KG1 (cell line): ENCODE measurements around the gene NENF.
"Not testable (repeated sequence)": the region's sequence is repeated elsewhere in the genome, so short reads cannot be mapped to it uniquely, and the experiment has no call there.

Experiments used
- DNase-seq: peaks from one replicate; lab custom pipeline; 2025; lab: John Stamatoyannopoulos, UW

The NENF gene

DNA sequence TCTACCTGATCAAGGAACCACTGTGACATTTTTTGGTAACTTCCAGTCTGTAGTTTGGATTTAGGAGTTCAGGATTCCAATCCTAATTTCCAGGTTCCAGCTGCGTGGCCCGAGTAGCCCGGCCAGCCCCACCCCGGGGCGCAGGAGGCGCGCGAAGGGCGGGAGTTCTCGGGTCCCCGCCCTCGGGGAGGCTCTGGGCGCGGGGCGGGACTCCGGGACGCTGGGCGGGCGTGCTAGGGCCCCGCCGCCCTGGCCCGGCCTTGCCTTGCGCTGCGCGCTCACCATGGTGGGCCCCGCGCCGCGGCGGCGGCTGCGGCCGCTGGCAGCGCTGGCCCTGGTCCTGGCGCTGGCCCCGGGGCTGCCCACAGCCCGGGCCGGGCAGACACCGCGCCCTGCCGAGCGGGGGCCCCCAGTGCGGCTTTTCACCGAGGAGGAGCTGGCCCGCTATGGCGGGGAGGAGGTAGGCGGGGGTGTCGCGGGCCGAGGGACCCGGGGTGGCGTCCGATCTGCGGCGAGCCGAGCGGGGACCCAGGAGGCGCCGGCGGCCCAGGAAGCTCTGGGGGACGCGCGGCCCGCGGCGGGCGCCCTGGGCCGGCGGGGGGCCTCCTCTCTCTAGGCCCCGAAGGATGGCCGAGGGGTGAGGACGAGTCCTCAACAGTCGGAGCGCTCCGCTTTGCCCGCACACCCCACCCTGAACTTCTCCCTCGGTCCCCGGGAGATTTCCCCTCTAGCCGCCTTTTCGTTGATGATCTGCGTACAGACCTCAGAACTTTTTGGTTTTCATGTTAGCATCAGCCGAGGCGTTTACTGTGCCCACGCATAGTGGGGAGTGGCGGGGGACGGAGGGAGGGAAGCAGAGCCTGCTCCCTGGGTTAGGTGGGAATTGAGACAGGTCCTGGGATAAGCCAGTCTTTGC lies at the start of gene NENF:
TSS of gene NENF (plus strand) at position 260 of the 916 bp plus-strand sequence. CDS start at position 284, 24 bp downstream.
- peak; percentile 47 for DNase-seq

DNA sequence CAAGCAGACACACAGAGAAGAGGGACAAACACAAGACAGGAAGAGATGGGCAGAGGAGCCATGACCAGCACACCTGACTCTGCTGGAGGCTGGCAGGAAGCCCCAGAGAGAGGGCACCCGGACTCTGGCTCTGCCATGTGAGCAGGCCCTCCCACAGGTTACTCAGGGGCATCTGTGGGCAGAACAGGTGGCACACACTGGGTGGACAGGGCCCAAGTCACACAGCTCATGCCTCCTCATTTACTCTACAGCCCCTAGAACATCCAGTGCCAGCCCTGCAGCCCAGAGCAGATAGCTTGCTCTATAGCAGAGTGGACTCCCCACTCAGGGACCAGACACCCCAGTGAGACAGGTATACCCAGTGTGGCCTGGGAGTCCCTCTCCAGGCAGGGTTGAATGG lies 46.7 kb upstream of the NENF start:
- no peak for DNase-seq

DNA sequence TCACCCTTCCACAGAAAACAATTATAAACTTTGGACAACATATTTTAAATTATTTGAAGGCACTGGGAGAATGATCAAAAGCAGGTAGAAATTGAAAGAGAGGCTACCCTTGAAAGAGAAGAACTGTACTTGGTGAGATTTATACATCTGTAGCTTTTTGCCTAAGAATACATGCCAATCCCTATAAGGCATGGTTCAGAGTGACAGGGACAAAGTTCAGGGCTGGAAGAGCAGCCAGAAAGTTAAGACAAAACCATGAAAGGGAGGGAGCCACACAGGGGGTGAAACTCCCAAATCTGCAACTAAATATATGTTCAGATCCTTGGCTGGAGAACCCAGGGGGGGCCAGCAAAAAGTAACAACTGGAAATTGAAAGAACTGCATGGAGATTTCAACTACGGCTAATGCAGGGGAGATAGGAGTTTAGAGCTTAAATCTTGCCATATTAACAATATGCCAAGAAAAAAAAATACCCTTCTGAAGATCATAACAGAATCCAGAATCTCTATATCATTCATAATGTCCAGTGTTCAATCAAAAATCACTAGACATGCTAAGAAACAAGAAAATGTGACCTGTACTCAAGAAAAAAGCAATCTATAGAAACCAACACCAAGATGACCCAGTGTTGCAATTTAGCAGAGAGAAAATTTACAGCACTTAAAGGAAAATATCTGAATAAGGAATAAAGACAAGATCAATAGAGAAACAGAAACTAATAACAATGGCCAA lies 43.6 kb upstream of the NENF start:
- no peak for DNase-seq

GRCh38 chr1:212395678-212396437 lies 36.9 kb upstream of the NENF start:
- DNase-seq = not testable (repeated sequence)

DNA sequence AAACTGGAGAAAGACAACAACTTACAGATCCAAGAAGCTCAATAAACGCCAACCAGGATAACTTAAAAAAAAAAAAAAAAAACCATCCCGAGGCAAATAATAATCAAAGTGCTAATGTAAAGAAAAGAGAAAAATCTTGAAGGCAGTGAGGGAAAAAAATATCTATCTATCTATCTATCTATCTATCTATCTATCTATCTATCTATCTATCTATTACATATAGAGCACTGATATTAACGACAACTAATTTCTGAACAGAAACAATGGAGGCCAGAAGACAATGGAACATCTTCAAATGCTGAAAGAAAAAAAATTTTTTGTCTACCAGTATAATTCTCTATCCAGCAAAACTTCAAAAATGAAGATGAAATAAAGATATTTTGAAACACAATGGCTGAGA lies 36.1 kb upstream of the NENF start:
- DNase-seq = no peak

DNA sequence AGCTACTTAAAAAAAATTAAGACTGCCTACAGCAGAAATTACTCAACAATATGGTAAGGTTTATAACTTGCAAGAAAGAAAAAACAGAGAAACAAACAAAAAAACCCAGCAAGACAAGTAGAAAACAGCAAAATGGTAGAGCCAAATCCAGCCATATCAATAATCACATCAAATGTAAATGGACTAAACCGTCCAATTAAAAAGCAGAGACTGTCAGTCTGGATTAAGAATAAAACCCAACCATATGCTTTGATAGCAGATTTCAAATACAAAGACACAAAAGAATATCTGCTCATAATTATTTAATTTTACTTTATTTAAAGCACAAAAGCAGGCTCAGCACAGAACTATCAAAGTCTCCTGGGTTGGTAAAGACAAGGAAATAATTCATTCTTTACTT lies 35.5 kb upstream of the NENF start:
- no peak for DNase-seq

DNA sequence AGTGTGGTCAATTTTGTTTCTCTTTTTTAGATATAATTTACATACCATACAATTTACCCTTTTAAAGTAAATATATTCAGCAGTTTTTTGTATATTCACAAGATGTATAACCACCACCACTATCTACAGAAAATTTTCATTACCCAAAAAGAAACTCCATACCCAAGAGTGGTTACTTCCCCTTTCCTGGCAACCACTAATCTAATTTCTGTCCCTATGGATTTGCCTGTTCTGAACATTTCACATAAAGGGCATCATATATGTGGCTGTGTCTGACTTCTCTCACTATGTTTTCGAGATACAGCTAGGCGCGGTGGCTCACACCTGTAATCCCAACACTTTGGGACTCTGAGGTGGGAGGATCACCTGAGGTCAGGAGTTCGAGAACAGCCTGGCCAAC lies 31.7 kb upstream of the NENF start:
- DNase-seq = no peak

DNA sequence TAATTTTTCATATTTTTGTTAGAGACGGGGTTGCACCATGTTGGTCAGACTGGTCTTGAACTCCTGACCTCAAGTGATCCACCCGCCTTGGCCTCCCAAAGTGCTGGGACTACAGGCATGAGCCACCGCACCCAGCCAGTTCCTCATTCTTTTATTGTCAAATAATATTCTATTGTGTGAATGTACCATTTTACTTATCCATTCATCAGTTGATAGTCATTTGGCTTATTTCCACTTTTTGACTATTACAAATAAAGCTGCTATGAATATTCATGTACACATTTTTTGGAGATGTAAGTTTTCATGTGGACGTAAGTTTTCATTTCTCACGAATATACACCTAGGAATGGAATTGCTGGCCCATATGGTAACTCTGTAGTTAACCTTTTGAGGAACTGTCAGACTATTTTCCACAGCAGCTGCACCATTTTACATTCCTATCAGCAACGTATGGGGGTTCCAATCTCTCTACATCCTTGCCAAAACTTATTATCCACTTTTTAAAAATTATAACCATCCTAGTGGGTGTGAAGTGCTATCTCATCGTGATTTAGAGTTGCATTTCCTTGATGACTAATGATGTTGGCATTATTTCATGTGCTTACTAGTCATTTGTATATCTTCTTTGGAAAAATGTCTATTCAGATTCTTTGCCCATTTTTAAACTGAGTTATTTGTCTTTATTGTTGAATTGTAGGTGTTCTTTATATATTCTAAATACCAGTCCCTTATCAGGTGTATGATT lies 30.7 kb upstream of the NENF start:
- no peak for DNase-seq

DNA sequence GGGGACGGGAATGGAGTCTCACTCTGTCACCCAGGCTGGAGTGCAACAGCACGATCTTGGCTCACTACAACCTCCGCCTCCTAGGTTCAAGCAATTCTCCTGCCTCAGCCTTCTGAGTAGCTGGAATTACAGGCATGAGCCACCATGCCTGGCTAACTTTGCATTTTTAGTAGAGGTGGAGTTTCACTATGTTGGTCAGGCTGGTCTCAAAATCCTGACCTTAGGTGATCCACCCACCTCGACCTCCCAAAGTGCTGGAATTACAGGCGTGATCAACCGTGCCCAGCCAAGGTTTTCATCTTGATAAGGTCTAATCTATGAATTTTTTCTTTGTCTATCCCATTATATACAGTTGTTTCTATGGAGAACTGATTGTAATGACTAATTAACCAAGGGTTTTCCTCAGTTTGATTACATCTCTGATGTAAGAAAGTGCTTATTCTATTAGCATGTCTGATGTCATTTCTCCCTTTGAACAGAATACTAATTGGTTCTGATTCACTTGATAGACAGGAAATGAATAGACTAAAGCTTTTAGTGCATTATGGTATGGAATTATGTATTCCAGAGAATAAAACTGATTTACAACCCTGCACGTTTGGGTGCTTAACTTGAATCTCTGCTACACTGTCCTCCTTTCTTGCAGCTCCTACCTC lies 29.9 kb upstream of the NENF start:
- DNase-seq = no peak

- no peak for DNase-seq
These were observed 22.4 kb upstream of the NENF start for GRCh38 chr1:212410231-212410820.

DNA sequence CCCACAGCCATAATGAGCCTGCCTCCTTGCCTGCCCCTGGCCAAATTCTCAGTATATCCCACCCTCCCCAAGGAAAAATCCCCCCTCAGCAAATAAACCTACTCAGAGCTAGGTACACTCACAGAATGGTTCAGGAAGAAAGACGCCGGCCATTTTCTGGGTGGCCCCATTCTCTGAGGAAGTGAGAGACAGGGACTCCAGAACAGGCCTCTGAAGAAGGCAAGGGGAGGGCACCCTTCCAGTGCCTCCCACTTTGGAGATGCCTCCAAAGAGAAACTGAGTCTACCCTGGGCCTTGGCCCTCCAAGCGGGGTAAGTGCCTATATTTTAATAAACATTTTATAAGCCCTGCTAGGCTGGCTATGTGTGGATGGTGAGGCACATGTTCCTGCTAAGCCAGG lies 20.3 kb upstream of the NENF start:
- DNase-seq = no peak

- no peak for DNase-seq
These were observed 18.8 kb upstream of the NENF start for GRCh38 chr1:212413902-212414327.

DNA sequence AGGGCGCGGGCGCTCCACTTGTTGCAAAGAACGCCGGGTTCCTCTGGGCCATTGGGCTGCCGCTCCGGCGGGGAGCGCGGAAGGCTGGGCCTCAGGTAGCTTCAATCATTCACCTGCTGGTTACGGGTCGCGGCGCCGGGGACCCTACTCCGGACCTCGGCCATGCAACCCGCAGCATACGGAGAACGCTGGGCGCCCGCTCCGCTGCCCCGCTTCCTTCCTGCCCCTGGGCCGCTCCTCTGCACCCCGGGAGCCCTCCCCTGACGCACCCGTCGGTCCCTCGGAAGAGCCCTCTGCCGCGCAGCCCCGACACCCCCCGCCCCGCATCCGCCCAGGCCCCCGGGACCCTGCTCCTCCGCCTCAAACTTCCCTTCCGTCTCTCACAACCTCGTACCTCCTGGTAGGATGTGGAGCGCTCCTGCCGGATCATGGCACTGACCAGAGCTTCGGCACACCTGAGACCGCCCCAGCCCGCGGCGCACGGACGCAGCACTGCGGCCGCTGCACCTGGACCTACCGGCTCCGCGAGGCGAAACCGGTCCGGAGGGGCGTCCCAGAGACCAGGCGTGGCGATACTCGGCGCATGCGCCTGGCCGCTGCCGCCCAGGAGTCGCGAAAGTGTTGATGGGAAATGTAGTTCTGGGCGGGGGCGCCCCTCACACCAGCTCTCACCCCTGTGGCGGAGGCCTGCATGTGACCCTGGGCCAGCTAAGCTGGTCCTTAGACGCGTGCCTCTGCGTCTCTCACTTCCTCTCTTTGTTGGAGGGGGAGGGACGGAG lies 18.2 kb upstream of the NENF start, which contains the start of gene PACC1:
TSS of gene PACC1 (minus strand) at position 559 of the 779 bp plus-strand sequence. CDS start at position 430, 129 bp downstream.
- peak; percentile 94 for DNase-seq

- peak; percentile 62 for DNase-seq
These were observed 17.4 kb upstream of the NENF start for GRCh38 chr1:212415107-212415841.

- no peak for DNase-seq
These were observed 11.6 kb upstream of the NENF start for GRCh38 chr1:212421165-212421564.

DNA sequence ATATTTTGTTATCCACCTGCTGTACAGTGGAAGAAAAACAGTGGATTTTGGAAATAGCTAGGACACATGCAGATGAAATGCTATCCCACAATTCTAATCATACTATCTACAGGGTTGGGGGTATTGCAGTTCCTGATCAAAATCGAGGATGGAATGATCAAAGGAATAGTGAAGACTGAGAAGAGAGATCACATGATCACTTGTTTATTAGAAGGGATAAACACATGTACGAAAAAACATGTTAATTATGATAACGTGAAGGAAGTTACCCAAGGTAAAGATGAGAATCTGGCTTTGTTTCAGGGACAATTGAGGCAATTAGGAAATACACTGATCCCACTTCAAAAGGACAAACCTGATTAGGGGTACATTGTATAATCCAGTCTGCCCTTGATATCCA lies 8.8 kb upstream of the NENF start:
- no peak for DNase-seq

GRCh38 chr1:212428496-212428895 lies 4.2 kb upstream of the NENF start:
- no peak for DNase-seq

DNA sequence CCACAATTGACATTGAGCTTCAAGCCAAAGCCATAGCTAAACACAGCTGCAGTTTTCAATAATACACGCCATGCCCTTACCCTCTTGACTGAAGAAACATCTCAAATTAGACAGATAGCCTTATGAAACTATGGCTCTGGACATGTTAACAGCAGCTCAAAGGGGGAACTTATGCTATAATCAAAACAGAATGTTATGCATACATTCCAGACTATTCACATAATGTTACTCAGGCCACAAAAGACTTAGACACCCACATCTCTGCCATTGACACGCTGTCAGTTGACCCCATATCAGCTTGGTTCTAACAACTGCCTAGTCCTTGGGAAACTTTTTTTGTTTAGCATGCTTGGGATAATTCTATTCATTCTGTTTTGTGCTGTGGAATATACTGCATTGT lies 2.3 kb upstream of the NENF start:
- DNase-seq = no peak

GRCh38 chr1:212430955-212431394 lies 1.7 kb upstream of the NENF start:
- no peak for DNase-seq
